ENCODE data around the gene NEU4.

NEU4 gene

DNA sequence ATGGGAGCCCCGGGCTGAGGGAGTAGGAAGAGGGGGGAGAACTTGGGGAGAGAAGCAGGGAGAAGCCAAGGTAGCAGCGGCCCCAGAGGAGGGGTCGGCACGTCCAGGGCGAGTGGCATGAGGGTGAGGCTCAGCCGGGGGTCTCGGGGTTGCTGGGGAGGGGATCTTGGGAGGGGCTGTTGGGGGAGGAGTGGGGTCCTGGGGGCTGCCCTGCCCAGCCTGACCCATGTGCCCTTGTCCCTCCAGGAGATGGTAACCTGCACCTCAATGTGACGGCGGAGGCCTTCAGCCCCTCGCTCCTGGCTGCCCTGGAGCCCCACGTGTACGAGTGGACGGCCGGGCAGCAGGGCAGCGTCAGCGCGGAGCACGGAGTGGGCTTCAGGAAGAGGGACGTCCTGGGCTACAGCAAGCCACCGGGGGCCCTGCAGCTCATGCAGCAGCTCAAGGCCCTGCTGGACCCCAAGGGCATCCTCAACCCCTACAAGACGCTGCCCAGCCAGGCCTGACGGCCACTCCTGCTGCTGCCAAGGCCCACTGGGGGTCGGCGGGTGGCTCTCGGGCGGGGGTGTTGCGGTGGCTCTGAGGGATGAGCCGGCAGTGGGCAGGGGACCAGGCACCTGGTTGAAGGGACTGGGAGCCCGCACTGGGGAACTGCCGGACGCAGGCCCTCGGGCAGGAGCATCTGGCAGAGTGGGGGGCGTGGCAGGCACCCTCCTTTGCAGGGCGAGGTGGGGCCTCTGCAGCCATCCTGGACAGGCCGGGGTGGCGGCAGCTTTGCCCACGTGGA lies 41.3 kb upstream of the NEU4 start:
- H3K4me3 ChIP-seq (ENCODE audit: low read depth, low read length), result no peak overlapping the region
- TF ChIP-seq, protein P1, sequence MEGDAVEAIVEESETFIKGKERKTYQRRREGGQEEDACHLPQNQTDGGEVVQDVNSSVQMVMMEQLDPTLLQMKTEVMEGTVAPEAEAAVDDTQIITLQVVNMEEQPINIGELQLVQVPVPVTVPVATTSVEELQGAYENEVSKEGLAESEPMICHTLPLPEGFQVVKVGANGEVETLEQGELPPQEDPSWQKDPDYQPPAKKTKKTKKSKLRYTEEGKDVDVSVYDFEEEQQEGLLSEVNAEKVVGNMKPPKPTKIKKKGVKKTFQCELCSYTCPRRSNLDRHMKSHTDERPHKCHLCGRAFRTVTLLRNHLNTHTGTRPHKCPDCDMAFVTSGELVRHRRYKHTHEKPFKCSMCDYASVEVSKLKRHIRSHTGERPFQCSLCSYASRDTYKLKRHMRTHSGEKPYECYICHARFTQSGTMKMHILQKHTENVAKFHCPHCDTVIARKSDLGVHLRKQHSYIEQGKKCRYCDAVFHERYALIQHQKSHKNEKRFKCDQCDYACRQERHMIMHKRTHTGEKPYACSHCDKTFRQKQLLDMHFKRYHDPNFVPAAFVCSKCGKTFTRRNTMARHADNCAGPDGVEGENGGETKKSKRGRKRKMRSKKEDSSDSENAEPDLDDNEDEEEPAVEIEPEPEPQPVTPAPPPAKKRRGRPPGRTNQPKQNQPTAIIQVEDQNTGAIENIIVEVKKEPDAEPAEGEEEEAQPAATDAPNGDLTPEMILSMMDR (IDR thresholded peaks at IDR 0.05; ENCODE audit: borderline replicate concordance, insufficient read depth, low read depth, low read length), result no peak

DNA sequence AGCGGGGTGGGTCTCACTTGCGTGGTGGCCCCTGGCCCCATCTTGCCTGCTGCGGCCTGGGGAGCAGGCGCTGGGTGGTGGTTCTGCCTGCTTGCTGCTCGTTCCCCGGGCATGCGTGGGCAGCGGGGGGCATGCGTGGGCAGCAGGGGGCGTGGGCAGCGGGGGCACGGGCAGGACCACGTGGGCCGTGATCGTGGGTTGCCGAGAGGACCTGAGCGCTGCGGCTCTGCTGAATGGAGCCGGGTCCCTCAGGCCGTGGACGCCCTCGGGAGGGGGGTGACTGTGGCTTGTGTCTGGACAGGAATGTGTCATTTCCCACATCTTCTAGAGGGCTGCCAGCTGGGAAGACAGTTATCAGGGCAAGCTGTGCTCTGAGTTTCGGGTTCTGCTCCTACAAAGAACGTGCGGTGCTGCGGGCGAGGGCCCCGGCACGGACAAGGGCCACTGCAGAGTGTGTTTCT lies 40.7 kb upstream of the NEU4 start:
- TF ChIP-seq, protein P1 (IDR thresholded peaks at IDR 0.05; ENCODE audit: borderline replicate concordance, insufficient read depth, low read depth, low read length), result no peak

DNA sequence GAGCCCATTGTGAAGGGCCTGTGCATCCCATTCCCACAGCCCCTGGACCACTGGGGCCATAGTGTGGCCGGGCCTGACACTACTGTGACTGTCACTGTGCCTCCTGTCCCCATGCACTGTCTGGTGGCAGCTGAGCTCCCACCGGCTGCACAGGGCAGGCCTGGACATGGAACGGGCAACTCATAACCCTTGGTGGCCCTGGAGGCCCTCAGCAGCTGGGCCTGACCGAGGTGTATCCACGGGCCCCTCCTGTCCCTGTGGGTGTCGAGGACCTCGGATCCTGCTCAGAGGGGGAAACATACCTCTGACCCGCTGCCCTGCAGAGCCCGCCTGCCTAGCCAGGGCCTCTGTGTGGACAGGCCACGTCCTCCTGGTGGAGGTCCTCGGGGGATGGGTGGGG lies 40.1 kb upstream of the NEU4 start:
- TF ChIP-seq, protein P1 (IDR thresholded peaks at IDR 0.05; ENCODE audit: borderline replicate concordance, insufficient read depth, low read depth, low read length), result no peak
- H3K4me3 ChIP-seq (ENCODE audit: low read depth, low read length), result no peak overlapping the region

More for the DNA sequence above, 40.7 kb upstream of the NEU4 start:
- no peak overlapping the region for H3K4me3 ChIP-seq (ENCODE audit: low read depth, low read length)

DNA sequence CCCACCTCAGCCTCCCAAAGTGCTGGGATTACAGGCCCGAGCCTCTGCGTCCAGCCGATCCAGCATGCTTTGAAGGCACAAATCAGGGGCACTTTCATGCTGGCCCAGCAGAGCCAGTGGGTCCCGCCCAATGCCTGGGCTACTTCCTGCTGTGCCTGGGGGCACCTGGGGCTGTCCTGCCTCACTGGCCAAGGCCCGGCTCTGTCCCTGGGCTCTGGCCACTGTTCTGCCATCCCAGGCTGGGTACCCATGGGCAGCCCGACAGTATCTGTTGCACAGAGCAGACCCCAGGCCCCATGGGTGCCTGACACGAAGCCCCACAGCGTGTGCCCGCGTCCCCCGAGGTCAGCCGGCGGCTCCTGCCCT lies 39.2 kb upstream of the NEU4 start:
- no peak overlapping the region for H3K4me3 ChIP-seq (ENCODE audit: low read depth, low read length)
- TF ChIP-seq, protein P1 (IDR thresholded peaks at IDR 0.05; ENCODE audit: borderline replicate concordance, insufficient read depth, low read depth, low read length), result no peak

DNA sequence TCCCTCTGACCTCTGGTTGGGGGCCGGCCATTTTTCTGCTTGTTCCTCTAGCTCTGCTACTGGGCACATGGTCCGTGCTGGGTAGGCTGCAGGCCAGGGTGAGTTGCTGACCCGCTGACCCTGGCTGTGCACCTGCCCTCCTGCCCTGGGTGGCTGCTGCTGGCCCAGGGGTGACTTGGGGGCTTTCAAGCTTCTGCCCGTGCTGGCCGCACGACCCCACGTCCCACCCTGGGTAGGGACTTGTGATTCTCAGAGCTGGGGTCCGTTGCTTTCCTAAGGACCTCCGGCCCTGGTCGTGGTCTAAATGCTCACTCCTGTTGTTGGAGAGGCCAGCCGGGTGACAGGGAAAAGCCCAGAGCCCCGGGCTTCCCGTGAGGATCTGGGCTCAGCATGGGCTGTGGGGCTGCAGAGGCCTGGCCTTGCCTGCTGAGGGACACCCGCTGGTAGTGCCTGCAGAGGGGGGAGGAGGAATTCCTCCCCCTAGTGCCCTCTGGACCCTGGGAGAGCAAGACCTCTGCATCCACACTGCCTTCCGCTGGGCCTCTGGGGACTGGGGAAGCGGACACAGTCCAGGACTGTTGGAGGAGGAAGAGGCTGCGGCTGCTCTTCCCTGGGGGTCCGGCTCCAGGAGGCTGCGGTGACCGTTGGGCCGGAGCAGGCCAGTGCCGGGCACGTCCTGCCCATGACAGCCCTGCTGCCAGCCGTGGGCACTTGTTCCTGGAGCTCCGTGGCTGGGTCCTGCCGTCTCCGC lies 38.6 kb upstream of the NEU4 start:
- TF ChIP-seq, protein P1 (IDR thresholded peaks at IDR 0.05; ENCODE audit: borderline replicate concordance, insufficient read depth, low read depth, low read length), result no peak
- H3K4me3 ChIP-seq (ENCODE audit: low read depth, low read length), result no peak overlapping the region

DNA sequence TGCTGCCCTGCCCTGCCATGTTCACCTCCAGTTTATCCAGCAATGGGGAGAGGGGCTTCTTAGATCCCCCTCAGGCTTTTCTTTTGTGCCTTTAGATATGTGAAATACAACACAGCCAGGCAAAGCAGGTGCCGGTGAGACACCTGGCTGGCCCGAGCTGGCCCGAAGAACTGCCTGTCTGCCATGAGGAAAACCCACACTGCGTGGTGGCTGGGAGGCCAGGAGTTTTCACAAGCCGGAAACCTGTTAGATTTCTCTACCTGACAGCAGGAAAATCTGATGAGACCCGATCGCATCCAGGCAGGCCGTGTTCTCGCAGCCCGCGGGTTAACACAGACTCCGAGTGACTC lies 38.1 kb upstream of the NEU4 start:
- no peak overlapping the region for H3K4me3 ChIP-seq (ENCODE audit: low read depth, low read length)

More for the DNA sequence above, 38.1 kb upstream of the NEU4 start:
- TF ChIP-seq, protein P1 (IDR thresholded peaks at IDR 0.05; ENCODE audit: borderline replicate concordance, insufficient read depth, low read depth, low read length), result no peak
